HG03432 (cell line): ENCODE data around the gene C10orf67.
"Not testable (repeated sequence)": the region's sequence is repeated elsewhere in the genome, so short reads cannot be mapped to it uniquely, and the experiment has no call there.

ENCODE experiments used
- ATAC-seq: cut with Tn5 transposase; IDR thresholded peaks from one replicate; pipeline ENCODE4 v1.9.1; 2021; ENCODE audit warnings: mild to moderate bottlenecking, moderate library complexity; ENCODE audit not compliant: unreplicated experiment

C10orf67 gene

GRCh38 chr10:23344241-23344841 is at the start of gene C10orf67:
C10orf67 (minus strand) TSS chr10:23344797; CDS start chr10:23344774, 23 bp downstream.
- peak; percentile 46 for ATAC-seq

DNA sequence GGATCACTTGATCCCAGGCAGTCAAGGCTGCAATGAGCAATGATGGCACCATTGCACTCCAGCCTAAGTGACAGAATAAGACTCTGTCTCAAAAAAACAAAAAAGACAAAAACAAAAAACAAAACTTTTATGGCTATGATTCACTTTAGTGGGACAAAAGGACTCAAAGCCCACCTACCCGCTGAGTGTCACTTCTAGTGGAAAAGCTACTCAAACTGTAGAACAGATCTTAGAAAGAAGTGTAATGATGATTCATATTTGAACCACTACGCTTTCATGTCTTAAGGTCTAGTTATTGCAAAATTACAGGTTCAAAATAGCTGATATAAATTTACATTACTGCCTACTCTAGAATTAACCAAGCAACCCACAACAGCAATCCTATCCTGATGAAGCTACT is 47.2 kb upstream of the C10orf67 start:
- no peak for ATAC-seq

- ATAC-seq, result no peak
These were observed 46.2 kb upstream of the C10orf67 start for GRCh38 chr10:23390809-23391208.

GRCh38 chr10:23390408-23390807 is 45.8 kb upstream of the C10orf67 start:
- not testable (repeated sequence) for ATAC-seq

GRCh38 chr10:23387516-23387915 is 42.9 kb upstream of the C10orf67 start:
- ATAC-seq, result not testable (repeated sequence)

GRCh38 chr10:23386052-23386451 is 41.5 kb upstream of the C10orf67 start:
- ATAC-seq, result no peak

- no peak for ATAC-seq
These were observed 39.8 kb upstream of the C10orf67 start for GRCh38 chr10:23384364-23384763.

GRCh38 chr10:23383637-23384036 is 39.0 kb upstream of the C10orf67 start:
- ATAC-seq, result no peak

- no peak for ATAC-seq
These were observed 36.9 kb upstream of the C10orf67 start for GRCh38 chr10:23381298-23382040.

DNA sequence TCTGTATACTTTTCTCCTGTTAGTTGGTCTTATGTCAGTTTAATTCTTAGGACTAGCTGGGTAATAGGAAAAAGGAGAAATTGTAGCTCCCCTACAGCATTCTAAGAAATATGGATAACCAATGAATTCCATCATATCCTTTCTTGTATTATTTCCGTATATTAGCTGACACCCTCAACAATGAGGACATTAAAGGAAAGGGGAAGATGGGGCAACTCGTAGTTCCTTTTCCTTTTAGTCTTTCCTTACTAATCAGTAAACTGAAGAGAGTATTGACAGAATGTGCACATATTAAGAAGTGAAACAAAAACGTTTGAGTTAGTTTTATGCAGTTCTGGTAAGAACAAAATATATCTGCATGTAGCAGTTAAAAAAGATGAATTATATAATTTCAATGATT is 35.1 kb upstream of the C10orf67 start:
- ATAC-seq, result no peak

DNA sequence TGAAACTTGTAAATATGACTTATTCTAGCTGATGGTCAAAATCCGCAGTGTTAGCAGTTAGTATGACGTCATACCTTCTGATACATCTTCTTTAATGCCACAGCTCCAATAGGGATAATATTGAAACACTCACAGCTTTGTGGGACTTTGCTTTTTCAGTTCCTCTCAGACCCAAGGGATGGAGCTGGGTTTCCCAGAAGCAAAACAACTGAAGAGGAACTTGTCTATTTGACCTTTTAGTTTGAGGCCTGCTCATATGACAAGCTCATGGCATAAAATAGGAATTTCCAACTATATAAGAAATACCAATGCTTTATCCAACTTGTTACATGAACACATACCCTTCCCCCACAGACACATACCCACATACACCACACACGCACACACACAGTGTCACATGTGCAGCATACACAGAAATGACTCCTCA is 31.6 kb upstream of the C10orf67 start:
- no peak for ATAC-seq

GRCh38 chr10:23375366-23375765 is 30.8 kb upstream of the C10orf67 start:
- no peak for ATAC-seq

- no peak for ATAC-seq
These were observed 28.6 kb upstream of the C10orf67 start for GRCh38 chr10:23373156-23373555.

DNA sequence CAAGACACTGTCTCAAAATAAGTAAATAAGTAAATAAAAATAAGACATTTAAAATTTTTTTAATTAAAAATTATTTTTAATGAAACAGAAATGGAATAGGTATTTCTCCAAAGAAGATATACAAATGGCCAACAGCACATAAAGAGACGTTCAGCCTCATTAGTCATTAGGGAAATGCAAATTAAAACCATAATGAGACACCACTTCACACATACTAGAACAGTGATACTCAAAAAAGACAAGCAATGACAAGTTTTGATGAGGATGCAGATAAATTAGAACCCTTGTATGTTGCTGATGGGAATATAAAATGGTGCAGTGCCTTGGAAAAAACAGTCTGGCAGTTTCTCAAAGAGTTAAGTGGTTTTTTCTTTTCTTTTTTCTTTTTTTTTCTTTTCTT is 26.5 kb upstream of the C10orf67 start:
- no peak for ATAC-seq

DNA sequence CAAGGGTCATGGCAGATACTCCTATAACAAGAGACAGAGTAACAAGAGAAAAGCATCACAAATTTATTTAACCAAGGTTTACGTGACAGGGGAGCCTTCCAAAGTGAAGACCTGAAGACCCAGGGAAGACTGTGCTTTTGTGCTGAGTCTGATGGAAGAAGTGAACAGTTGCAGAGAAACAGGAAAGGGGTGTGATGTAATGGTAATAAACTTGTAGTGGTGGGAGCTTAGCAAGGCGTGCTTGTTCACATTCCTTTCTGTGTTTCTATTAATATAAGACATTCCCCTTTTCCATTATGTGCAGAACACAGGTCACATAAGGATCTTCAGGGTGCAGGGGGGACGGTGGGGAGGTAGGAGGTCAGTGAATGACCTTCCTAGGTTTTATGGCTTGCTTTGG is 25.5 kb upstream of the C10orf67 start:
- ATAC-seq, result no peak

GRCh38 chr10:23368816-23369640 is 24.4 kb upstream of the C10orf67 start:
- peak; percentile 77 for ATAC-seq

- no peak for ATAC-seq
These were observed 23.4 kb upstream of the C10orf67 start for GRCh38 chr10:23367896-23368595.

DNA sequence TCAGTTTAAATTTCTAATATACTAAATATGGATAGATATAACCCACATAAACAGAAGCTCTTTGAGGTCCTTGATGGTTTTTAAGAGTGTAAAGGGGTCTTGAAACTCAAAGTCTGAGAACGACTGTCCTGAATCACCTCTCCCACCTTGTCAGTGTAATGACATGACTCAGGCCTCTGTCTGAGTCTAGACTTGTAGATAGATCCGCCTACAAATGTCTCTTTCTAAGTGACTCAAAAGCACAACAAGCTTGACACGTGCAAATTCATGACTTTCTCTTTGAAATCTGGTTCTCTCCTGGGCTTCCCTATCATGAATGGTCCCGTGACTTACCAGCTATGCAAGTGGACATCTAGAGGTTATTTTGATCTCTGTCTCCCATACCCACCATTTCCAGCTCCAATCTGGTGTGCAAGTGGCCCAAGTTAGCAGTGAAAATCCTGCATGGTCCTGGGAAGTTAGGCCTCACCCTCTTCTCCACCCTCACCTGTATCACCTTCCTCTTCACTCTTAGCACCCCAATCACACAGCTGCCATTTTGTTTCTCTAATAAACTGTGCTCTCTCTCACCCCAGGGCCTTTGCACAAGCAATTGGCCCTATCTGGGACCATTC is 20.9 kb upstream of the C10orf67 start:
- ATAC-seq, result peak; percentile 28

DNA sequence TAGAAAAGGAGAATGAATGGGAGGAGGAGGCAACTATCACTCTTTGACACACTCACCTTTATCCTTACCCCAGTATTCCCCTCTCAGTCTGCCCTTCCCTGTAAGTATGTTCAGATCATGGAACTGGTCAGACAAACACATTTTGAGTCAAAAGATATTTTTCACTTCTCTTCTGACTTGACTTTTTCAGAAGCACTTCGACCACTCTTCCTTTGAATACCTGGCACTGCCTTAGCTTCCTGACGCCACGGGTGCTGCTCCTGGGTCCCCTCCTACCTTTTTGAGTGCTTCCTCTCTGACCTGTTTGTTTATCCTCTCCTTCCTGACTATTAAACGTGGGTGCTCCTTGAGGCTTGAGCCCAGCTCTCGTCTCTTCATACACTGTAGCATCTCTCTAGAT is 19.8 kb upstream of the C10orf67 start:
- ATAC-seq, result no peak

DNA sequence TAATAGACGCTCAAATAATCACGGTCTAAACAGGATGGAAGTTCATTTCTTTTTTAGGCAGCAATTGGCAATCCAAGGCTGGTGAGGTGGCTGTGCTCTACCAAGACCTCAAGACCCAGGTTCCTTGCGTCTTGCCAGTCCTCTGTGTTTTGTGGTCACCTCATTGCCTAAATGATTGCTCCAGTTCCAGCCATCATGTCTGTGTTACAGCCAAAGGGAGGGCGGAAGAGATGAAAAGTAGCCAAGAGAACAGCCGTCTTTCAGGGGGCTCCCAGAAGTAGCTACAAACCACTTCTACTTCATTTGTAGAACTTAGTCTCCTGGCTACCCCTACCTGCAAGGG is 19.2 kb upstream of the C10orf67 start:
- no peak for ATAC-seq
